K562 (cell line): Measurements from ENCODE around the gene ZNF428. TPM values are rescaled to one million over a fixed set of nuclear protein-coding genes. Genes with fewer than 3 reads are reported as not detected.

Experiments used
- CBX5 ChIP-seq: IDR thresholded peaks from 2 replicates; pipeline ENCODE4 v1.6.1; 2014; ENCODE audit warnings: low read depth, borderline replicate concordance
- CC2D1A ChIP-seq: fragments of 450-650 bp; IDR thresholded peaks from 2 replicates; pipeline ENCODE4 v1.6.1; 2017; ENCODE audit warnings: mild to moderate bottlenecking
- DMBX1 ChIP-seq: fragments of 250-450 bp; sonication (Bioruptor Pico); IDR thresholded peaks from 2 replicates; pipeline ENCODE4 v1.8.0; 2022; ENCODE audit warnings: inconsistent platforms, mild to moderate bottlenecking, moderate library complexity, borderline replicate concordance
- FOXP1 ChIP-seq: sonication (generic); formaldehyde crosslinking; IDR thresholded peaks from 2 replicates; pipeline ENCODE4 v1.8.0; 2022; ENCODE audit warnings: mild to moderate bottlenecking, missing genetic modification reagents
- MAZ ChIP-seq, 2 experiments: fragments of 450-650 bp in 1 of 2; sonication (generic) in 1 of 2; formaldehyde crosslinking; IDR thresholded peaks in 1 of 2; conservative IDR thresholded peaks in 1 of 2; 2 replicates each; pipeline versions ENCODE4 v1.4.0 to v1.5.0; 2020; ENCODE audit warnings: mild to moderate bottlenecking in 1 of 2, missing genetic modification reagents in 1 of 2
- MBD1 ChIP-seq: fragments of 250-450 bp; sonication (Bioruptor Pico); IDR thresholded peaks from 2 replicates; pipeline ENCODE4 v1.8.0; 2022; ENCODE audit warnings: inconsistent platforms
- MIER1 ChIP-seq: fragments of 450-650 bp; IDR thresholded peaks from 2 replicates; pipeline ENCODE4 v1.6.1; 2016; ENCODE audit warnings: antibody characterized with exemption, mild to moderate bottlenecking, low read depth
- POLR2H ChIP-seq: IDR thresholded peaks from 2 replicates; pipeline ENCODE4 v1.6.1; 2016; ENCODE audit warnings: missing genetic modification characterization, low read depth, mild to moderate bottlenecking, control low read depth, missing compliant biosample characterization, moderate library complexity
- RBBP5 ChIP-seq: fragments of 200-600 bp; sonication (generic); IDR thresholded peaks from 2 replicates; pipeline ENCODE4 v1.6.1; 2012; ENCODE audit warnings: borderline replicate concordance, mild to moderate bottlenecking, low read length, control low read depth, inconsistent platforms; ENCODE audit not compliant: insufficient read depth, poor library complexity, severe bottlenecking
- SNIP1 ChIP-seq: fragments of 450-650 bp; IDR thresholded peaks from 2 replicates; pipeline ENCODE4 v1.7.1; 2017; ENCODE audit warnings: low read depth, mild to moderate bottlenecking
- SUPT5H ChIP-seq: fragments of 450-650 bp; IDR thresholded peaks from 2 replicates; pipeline ENCODE4 v1.6.1; 2016
- ZBTB5 ChIP-seq: fragments of 450-650 bp; IDR thresholded peaks from 2 replicates; pipeline ENCODE4 v1.6.1; 2017; ENCODE audit warnings: antibody characterized with exemption
- ZNF212 ChIP-seq: fragments of 450-650 bp; formaldehyde crosslinking; IDR thresholded peaks from 2 replicates; pipeline ENCODE4 v1.4.0; 2020; ENCODE audit warnings: mild to moderate bottlenecking
- ZNF24 ChIP-seq: fragments of 450-650 bp; IDR thresholded peaks from 2 replicates; pipeline ENCODE4 v1.6.1; 2016
- ZNF41 ChIP-seq: fragments of 250-450 bp; sonication (Bioruptor Pico); conservative IDR thresholded peaks from 2 replicates; pipeline ENCODE4 v1.4.0; 2020; ENCODE audit warnings: mild to moderate bottlenecking
- ZNF511 ChIP-seq: sonication (generic); formaldehyde crosslinking; IDR thresholded peaks from 2 replicates; pipeline ENCODE4 v1.8.0; 2022; ENCODE audit warnings: mild to moderate bottlenecking, missing genetic modification reagents
- ZNF583 ChIP-seq: fragments of 250-450 bp; sonication (Bioruptor Pico); IDR thresholded peaks from 2 replicates; pipeline ENCODE4 v1.4.0; 2020
- ZNF589 ChIP-seq: fragments of 200-800 bp; sonication (Bioruptor generic); IDR thresholded peaks from 2 replicates; pipeline ENCODE4 v1.6.1; 2016; ENCODE audit warnings: low read depth, missing genetic modification characterization, missing compliant biosample characterization
- ZNF77 ChIP-seq: fragments of 250-450 bp; sonication (Bioruptor Pico); IDR thresholded peaks from 2 replicates; pipeline ENCODE4 v1.5.0; 2020
- polyA plus RNA-seq, 8 experiments: library from polyadenylated mRNA; depleted of rRNA in 4 of 8; stranded (reverse) in 5 of 8; unstranded in 3 of 8; fragments of >200 nt; fragmentation: Nextera tagmentation in 2 of 8; fragmentation: Illumina TruSeq in 1 of 8; extraction: Ambion mirVana in 2 of 8; extraction: Trizol in 1 of 8; gene quantifications; 2 replicates each; pipeline versions ENCODE4 v1.2.1 to v1.2.3, GENCODE V29; 2011 to 2014; ENCODE audit warnings: inconsistent platforms in 1 of 8, missing spikeins in 1 of 8
- total RNA-seq, 7 experiments: library from RNA; depleted of rRNA in 6 of 7; stranded (reverse); fragments of >200 nt in 6 of 7; fragmentation: Illumina TruSeq in 2 of 7; extraction: Trizol in 2 of 7; gene quantifications; 2 replicates each; pipeline versions ENCODE4 v1.2.1 to v1.2.3, GENCODE V29; 2011 to 2021; ENCODE audit warnings: low replicate concordance in 1 of 7
- TF ChIP-seq, protein P1 (sequence below): sonication (generic); formaldehyde crosslinking; IDR thresholded peaks from 2 replicates; pipeline ENCODE4 v1.8.0; 2022; ENCODE audit warnings: mild to moderate bottlenecking, missing genetic modification reagents
- TF ChIP-seq, protein P2 (sequence below): sonication (generic); formaldehyde crosslinking; IDR thresholded peaks from 2 replicates; pipeline ENCODE4 v1.9.0; 2022; ENCODE audit warnings: mild to moderate bottlenecking, missing genetic modification reagents

Gene ZNF428
- total and polyA plus RNA-seq, 9 of the 15 experiments (the other 6 are each of a cell fraction or from before 2014, with no cell fraction given) = 0.15 to 85.7 (median 15.9) TPM

GRCh38 chr19:43595605-43595998, 23.8 kb downstream of the ZNF428 start (continued):
- TF ChIP-seq, protein P1, sequence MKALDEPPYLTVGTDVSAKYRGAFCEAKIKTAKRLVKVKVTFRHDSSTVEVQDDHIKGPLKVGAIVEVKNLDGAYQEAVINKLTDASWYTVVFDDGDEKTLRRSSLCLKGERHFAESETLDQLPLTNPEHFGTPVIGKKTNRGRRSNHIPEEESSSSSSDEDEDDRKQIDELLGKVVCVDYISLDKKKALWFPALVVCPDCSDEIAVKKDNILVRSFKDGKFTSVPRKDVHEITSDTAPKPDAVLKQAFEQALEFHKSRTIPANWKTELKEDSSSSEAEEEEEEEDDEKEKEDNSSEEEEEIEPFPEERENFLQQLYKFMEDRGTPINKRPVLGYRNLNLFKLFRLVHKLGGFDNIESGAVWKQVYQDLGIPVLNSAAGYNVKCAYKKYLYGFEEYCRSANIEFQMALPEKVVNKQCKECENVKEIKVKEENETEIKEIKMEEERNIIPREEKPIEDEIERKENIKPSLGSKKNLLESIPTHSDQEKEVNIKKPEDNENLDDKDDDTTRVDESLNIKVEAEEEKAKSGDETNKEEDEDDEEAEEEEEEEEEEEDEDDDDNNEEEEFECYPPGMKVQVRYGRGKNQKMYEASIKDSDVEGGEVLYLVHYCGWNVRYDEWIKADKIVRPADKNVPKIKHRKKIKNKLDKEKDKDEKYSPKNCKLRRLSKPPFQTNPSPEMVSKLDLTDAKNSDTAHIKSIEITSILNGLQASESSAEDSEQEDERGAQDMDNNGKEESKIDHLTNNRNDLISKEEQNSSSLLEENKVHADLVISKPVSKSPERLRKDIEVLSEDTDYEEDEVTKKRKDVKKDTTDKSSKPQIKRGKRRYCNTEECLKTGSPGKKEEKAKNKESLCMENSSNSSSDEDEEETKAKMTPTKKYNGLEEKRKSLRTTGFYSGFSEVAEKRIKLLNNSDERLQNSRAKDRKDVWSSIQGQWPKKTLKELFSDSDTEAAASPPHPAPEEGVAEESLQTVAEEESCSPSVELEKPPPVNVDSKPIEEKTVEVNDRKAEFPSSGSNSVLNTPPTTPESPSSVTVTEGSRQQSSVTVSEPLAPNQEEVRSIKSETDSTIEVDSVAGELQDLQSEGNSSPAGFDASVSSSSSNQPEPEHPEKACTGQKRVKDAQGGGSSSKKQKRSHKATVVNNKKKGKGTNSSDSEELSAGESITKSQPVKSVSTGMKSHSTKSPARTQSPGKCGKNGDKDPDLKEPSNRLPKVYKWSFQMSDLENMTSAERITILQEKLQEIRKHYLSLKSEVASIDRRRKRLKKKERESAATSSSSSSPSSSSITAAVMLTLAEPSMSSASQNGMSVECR (CRISPR knock-in tag) = peak; percentile 62; the same call in 1 of the 2 replicates
- TF ChIP-seq, protein P2, sequence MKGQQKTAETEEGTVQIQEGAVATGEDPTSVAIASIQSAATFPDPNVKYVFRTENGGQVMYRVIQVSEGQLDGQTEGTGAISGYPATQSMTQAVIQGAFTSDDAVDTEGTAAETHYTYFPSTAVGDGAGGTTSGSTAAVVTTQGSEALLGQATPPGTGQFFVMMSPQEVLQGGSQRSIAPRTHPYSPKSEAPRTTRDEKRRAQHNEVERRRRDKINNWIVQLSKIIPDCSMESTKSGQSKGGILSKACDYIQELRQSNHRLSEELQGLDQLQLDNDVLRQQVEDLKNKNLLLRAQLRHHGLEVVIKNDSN = no peak
- TF ChIP-seq MBD1 (no peak), MAZ (CRISPR knock-in tag; conservative IDR thresholded peaks at IDR 0.05 in 1 of 2, IDR thresholded peaks at IDR 0.05 in 1 of 2) (no peak), FOXP1 (CRISPR knock-in tag) (0 out of 2 replicates have a peak, but pooled peaks have one; percentile 18), CBX5 (no peak), ZNF212 (CRISPR knock-in tag) (no peak), ZNF24 (no peak), CC2D1A (0 out of 2 replicates have a peak, but pooled peaks have one; percentile 11), ZNF77 (CRISPR knock-in tag) (no peak), SUPT5H (peak; percentile 20), ZNF41 (CRISPR knock-in tag) (no peak), ZNF589 (CRISPR knock-in tag) (no peak), ZBTB5 (no peak), ZNF583 (CRISPR knock-in tag) (0 out of 2 replicates have a peak, but pooled peaks have one; percentile 27), RBBP5 (no peak), MIER1 (no peak), DMBX1 (CRISPR knock-in tag) (0 out of 2 replicates have a peak, but pooled peaks have one; percentile 49), POLR2H (no peak), ZNF511 (CRISPR knock-in tag) (0 out of 2 replicates have a peak, but pooled peaks have one; percentile 48), SNIP1 (no peak)
